GM19023 (cell line): ENCODE measurements around the gene AMT.

Experiments
- ATAC-seq: cut with Tn5 transposase; IDR thresholded peaks from one replicate; pipeline ENCODE4 v1.9.1; 2021; ENCODE audit warnings: mild to moderate bottlenecking, moderate library complexity; ENCODE audit not compliant: unreplicated experiment

Gene AMT, protein sequence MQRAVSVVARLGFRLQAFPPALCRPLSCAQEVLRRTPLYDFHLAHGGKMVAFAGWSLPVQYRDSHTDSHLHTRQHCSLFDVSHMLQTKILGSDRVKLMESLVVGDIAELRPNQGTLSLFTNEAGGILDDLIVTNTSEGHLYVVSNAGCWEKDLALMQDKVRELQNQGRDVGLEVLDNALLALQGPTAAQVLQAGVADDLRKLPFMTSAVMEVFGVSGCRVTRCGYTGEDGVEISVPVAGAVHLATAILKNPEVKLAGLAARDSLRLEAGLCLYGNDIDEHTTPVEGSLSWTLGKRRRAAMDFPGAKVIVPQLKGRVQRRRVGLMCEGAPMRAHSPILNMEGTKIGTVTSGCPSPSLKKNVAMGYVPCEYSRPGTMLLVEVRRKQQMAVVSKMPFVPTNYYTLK

DNA sequence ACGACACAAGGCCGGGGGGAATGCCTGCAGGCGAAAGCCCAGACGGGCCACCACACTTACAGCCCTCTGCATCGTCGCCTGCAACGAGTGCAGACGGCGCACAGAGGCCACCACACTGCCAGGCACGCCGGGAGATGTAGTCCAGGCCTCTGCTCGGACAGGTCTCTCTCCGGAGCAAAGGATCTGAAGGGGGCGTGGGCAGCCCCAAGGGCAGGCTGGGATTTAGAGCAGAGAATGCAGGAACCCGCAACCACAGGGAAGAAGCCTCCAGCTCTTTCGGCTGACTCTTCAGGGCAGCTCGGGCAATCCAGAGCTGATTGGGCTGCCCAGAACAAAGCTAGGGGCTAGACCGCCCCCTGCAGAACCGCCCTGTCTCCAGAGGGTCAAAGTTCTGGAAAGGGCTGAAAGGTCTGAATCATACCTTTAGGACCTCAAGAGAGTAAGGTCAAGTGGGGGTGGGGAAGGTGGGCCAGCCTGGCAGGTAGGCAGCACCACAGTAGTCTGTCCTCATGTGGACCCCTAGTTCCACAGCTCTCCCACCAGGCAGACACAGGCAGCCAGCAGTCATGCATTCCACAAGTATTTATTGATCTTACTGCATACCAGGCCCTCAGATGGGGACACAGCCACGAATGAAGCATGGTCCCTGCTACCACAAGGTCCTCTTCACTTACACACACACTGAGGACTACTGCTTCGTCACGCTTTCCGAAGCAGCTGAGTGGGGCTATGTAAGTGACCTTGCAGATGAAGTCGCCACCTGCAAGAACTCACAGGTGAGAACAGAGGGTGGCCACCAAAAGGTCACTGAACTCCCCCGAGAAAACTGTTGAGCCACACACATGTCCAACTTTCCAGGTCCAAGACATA is at the start of gene AMT:
Gene AMT, minus strand, starts transcription at position 95 of the 870 bp plus-strand sequence. Its CDS starts 23 bp downstream, at position 72.
- ATAC-seq = no peak

DNA sequence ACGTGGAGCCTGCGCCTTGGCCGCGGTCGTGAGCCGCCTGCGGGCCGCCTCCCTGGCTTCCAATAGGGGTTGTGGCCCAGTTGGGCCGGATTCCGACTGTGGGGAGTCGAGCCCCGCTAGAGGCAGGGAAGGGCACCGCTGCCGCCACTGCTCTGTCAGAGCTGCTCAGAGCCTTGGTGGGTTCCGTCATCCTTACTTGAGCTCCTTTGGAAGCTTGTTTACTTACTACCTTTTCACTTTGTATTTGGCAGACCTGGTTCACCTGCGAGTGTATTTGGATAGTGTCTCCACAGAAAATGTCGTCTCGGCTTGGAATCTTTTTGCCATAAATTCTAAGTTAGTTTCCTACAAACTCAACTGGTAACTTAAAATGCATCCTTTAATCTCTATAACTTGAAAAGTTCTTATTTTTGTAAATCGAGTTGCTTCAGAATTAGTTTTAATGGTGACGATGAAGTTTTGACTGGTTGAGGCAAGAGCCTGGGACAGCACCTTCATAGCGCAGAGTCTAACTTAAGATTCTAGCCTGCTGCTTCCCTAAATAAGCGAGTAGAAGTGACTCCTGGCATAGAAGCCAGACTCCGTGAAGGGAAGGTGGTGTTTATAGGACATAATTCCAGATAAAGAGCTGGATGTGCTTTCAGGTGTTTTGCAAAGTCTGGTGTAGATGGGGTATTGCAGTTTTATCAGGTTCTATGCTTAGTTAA is 48.6 kb upstream of the AMT start:
- peak; percentile 28 for ATAC-seq

DNA sequence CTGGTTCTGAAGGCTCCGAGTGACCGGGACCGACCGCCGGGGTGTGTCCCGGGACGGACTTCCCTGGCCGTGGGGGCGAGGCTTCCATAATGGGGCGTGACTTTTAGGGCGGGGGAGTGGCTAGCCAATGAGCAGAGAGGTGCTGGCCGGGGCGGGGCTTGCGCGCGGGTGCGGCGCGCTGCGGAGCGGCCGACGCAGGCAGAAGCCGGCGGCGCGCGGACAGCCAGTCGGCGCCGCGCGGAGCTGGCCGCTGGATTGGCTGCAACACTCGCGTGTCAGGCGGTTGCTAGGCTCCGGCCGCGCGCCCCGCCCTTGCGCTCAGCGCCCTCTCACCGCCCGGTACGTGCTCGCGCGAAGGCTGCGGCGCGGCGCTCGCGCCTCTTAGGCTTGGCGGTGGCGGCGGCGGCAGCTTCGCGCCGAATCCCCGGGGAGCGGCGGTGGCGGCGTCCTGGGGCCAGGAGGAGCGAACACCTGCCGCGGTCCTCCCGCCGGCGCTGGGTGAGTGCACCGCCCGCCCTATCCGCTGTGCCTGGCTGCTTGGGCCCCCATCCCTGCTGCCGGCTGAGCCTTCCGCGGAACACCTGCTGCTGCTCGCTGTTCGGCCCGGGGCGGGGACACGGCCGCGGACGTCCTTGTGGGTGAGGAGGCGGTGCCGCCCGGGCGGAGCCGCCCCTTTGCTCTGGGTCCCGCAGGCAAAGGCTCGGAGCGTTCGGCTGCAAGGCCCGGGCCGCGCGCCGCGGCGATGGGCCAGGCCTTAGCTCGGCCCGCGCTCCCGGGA is 47.9 kb upstream of the AMT start, which contains the start of gene DAG1:
Gene DAG1, plus strand, starts transcription at position 332 of the 778 bp plus-strand sequence. CDS start 40,268 bp downstream, outside the sequence.
- ATAC-seq = peak; percentile 78

DNA sequence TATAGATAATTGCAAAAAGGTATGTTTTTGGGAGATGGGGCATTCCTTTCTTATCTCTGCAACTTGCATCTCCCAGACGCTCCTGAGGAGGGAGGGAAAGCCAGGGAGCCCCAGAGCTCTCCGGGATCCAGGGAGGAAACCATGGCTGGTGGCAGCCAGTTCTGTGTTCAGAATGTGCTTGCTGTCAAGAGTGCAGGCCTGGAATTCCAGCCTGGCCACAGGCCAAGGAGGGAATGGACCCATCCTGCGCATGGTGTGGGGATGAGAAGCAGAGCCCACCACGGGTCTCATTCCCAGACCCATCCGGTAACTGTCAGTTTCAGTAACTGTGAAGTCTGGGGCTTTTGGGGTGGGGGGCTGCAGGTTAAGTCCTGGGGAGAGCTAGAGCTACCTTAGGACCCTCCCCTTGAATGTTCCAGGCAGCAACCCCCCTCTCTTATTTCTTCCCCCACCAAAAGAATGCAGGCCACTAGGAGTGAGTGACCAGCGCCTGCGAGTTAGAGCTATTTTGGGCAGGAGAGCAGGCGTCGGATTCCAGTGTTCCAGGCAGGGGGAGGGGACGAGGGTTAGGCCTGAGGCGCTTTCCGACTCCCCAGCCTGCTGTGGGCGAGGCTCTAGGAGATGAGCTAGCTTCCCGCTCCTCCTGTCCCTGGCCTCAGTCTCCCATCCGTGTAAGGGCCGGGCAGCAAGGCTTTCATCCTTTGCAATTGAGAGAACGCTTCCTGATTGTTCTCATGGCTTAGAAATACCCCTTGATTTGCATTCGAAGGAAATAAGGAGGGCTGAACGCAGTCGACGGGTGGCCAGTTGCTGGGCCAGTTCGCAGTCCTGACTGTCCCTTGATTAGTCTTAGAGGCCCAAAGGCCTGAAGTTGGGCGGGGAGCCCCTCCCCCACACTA is 47.0 kb upstream of the AMT start:
- ATAC-seq = no peak

DNA sequence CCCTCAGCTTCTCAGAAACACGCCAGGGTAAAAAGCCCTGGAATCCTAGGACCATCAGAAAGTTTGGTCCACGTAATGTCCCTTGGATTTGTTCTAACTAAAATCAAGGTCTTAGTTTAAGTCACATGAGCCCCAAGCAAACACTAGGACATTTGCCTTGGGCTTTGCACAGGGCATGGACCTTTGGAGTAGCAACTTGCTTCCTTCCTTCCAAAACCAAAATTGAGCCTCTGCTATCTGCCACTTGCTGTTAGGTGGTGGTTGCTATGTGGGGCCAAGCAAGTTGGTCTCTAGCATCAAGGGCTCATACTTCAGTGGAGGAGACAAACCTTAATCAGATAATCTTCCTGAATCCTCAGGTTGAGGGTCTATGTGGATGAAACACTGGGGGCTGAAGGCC is 43.8 kb upstream of the AMT start:
- no peak for ATAC-seq

DNA sequence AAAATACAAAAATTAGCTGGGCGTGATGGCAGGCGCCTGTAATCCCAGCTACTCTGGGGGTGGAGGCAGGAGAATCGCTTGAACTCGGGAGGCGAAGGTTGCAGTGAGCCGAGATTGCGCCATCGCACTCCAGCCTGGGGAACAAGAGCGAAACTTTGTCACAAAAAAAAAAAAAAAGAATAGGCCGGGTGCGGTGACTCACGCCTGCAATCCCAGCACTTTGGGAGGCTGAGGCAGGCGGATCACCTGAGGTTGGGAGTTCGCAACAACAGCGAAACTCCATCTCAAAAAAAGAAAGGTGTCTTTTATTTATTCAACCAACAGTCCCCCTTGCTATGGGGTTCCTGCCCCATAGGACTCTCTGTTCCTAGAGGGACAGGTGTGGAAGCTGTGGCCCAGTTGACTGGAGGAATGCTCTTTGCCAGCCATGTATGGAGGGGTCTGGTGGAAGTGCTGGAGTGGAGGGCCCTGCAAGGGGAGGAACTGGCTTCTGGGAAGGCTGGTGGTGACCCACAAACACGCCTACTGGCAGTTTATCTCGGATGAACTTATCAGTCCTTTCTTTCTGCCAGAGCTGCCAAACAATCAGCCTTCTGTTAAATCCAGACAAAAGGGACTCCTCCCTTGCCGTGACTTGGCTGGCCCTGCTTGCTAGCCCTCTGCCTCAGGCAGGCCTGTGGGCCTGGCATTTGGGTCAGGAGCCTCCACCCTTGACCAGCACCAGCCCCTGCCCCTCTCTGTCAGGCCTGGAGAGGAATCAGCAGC is 43.2 kb upstream of the AMT start:
- no peak for ATAC-seq

DNA sequence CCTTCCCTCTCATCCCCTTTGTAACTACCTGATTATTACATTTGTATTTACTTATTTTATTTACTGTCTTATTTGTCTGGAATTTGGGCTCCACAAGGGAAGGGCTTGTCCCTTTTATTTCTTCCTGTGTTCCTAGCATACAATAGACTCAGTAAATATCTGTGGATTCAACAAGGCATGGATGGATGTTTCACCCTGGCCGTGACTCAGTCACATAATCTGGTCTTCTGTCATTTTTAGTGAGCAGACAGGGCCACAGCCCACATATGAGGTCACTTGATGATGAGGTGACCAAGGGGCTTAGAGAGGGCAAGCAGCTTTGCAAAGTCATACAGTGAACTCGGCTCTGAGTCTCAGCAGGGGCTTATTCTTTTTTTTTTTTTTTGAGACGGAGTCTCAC is 39.9 kb upstream of the AMT start:
- no peak for ATAC-seq

DNA sequence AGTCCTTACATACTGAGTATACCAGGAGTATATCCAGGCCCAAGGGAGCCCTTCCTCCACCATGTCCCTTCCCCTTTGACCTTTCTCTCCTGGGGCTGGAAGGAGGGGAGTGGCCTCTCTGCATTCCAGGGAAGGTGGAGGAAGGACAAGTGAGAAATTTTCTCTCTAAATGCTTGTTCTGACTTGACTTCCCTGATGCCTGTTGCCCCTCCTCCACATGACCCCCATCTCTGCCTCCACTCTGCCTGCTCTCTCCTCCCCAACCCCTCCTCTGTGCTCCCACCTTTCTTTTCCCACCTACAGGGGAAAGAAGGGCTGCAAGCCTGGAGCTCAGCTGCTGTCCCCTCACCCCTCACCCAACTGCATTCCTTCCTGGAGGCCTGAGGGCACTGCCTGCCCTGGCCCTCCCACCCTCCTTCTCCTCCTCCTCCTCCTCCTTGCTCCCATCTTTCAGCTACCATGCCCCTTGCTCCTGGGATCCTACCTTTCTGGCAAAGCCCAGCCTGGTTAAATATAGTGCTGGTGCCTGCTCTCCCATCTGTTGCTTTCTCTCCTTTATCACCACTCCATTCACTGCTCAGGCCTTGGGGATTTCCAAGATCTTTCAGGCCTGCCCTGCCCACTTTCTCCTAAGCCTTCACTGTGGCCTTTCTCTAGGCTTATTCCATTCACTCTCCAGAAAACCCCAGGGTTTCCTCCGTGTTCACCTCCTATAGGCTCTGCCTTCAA is 39.3 kb upstream of the AMT start:
- ATAC-seq = no peak

DNA sequence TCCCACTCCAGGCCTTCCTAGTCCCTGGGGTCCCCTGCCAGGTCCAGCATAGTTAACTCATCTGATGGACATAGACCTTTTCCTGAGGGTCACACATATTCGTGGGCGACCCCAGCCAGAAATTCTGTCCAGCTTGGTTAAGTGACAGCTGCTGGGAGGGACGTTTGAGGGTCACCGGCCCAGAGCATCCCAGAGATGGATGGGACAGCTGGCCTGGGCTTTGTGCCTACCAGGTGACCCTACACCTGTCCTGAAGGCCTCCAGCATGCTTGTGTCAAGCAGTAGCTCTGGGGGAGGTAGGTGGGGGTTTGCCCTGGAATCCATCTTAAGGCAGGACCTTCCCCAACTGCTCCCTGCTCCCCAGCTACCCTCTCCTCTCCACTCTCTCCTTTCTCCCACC is 38.7 kb upstream of the AMT start:
- ATAC-seq = no peak

DNA sequence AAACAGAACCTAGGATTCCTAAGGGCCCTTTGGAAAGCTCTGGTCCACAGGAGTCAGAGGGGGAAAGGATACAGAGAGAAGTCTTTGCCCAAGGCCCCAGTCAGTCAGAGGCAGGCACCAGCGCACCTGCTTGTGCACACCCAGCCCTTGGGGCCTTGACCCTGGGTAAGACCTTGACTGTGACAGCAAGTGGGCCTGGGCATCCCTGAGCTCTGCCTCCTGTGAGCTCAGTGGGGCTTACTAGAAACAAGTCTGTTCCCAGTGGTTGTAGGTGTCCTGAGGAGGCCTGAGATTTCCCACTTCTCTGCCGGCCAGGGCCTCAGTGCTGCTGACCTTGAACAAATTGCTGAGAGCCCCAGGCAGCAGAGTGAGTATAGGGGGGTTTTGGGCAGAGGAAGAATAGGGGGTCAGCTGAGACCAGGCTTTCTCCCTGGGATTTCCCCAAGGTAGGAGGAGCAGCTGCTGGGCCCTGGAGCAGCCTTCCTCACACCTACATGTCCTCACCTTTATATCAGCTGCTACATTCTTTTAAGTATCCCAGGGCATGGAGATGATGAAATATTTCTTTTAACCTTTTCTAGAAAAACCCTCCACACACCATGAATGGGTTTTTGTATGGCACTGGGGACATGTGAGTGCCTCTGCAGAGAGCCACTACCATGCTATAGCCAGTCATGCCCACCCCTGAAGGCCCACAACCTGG is 38.1 kb upstream of the AMT start:
- ATAC-seq = no peak

DNA sequence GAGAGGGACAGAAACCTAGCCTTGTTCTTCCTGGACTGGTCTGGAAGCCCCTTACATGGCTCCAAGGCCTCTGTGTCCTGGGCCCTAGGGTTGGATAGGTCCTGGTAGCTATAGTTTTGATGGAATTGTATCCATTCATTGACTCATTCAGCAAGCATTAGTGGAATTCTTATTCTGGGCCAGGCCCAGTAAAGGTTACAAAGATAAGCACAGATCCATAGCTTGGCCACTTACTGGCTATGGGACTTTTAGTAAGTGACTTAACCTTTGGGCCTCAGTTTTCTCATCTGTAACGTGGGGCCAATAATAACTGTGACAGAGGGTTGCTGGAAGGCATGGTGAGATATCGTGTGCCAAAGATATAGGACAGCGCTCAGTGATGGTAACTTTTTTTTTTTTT is 34.2 kb upstream of the AMT start:
- no peak for ATAC-seq

DNA sequence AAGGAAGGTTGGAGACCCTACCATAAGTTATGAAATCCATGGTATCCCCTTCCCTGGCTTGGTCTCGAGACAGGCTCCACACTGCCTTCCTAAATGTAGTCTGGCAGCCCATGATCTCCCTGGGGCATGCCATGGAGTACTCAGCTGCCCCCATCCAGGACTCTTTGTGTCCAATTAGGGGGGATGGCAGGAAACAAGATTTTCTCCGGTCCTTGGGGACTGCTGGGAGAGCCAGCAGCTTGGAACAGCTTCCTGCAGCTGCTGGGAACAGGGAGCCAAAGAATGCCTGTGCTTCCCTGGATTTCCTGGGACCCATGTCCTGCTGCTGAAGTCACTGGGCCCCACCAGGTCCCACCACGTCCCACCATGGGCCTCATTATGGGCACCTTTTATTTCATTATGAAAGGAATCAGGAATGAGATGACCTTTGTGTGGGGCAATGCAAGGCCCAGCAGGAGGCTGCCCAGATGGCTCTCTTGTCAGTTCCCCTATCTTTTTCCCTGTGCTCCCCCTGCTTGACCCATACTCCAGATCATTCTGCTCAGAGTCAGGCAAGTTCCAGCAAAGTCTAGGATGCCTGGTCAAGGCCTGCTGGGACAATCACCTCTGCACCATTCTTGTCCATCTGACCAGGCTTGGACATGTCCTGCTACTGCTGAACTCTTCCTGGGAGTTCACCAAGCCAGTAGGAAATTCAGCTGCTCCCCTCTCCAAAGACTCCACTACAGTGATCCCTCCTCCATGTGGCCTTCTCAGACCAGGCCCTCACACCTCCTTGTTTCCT is 32.8 kb upstream of the AMT start:
- no peak for ATAC-seq

DNA sequence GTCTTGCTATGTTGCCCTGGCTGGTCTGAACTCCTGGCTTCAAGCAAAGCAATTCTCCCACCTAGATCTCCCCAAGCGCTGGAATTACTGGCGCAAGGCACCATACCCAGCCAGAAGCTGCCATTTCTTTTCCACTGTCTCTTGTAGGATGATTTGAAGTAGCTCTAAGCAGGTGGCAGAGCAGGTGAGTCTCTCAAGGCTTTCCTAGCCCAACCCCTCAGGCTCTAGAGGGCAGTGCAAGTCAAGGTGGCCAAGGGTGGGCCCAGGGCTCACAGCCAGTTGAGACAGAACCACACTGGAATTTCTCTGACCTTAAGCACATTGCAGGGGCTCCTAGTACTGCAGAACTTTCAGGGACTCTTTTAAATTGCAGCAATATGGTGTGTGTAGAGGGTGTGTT is 32.2 kb upstream of the AMT start:
- ATAC-seq = no peak

DNA sequence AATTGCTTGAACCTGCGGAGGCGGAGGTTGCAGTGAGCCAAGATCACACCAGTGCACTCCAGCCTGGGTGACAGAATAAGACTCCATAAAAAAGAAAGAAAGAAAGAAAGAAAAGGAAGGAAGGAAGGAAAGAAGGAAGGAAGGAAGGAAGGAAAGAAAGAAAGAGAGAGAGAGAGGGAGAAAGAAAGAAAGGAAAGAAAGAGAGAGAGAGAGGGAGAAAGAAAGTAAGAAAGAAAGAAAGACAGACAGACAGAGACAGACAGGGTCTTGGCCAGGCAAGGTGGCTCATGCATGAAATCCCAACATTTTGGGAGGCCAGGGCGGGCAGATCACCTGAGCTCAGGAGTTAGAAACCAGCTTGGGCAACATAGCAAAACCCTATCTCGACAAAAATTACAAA is 31.3 kb upstream of the AMT start:
- ATAC-seq = no peak

DNA sequence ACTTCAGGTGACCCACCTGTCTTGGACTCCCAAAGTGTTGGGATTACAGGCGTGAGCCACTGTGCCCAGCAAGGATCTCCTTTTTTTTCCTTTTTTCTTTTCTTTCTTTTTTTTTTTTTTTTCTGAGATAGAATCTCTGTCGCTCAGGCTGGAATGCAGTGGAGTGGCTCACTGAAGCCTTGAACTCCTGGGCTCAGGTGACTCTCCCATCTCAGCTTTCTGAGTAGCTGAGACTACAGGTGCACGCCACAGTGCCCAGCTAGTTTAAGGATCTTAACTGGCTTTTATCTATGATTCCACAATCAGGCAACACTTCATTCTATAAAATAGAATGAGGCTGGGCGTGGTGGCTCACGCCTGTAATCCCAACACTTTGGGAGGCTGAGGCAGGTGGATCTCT is 23.1 kb upstream of the AMT start:
- ATAC-seq = no peak

DNA sequence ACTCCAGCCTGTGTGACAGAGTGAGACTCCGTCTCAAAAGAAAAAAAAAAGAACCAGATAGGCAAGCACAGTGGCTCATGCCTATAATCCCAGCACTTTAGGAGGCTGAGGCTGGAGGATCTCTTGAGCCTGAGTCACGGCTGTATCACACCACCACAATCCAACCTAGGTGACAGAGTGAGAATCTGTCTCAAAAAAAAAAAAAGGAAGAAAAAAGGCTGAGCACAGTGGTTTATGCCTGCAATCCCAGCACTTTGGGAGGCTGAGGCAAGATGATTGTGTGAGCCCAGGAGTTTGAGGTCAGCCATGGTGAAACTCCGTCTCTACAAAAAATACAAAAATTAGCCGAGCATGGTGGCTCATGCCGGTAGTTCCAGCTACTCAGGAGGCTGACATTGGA is 12.5 kb upstream of the AMT start:
- ATAC-seq = no peak

DNA sequence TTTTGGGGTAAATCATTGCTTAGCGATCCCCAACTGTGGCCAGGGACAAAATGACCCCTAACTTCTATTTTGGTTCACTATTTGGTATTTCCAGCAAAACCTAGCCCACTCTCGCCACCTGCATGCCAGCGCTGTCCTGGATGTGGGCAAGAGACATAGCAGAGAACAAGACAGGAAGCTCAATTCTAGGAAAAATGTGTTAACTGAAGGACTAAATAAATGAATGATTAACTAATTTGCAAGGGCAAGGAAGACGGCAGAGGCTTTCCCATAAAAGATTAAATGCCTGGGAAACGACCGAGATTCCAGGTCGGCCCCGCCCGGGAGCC is 6.4 kb upstream of the AMT start:
- no peak for ATAC-seq
